WTC11 (cell line): ENCODE measurements around the gene FASN. TPM values are rescaled to one million over a fixed set of nuclear protein-coding genes. Genes with fewer than 3 reads are reported as not detected.

Source experiments
- ATAC-seq: fragments of 200-7000 bp; cut with Tn5 transposase; 2 replicates; pipeline ENCODE4 v1.10.0; 2021; ENCODE audit warnings: mild to moderate bottlenecking, moderate library complexity
- CTCF ChIA-PET: fragments of 300-600 bp; sonication (Branson Sonifier 250); formaldehyde crosslinking; loops from one replicate; lab custom pipeline; 2021; ENCODE audit warnings: antibody characterized with exemption; lab: Charles Lee
- POLR2A ChIA-PET: fragments of 350-600 bp; sonication (Branson Sonifier 250); formaldehyde crosslinking; loops from one replicate; lab custom pipeline; 2021; ENCODE audit warnings: antibody characterized with exemption; lab: Charles Lee
- DNase-seq: peaks from one replicate; pipeline ENCODE4 v3.0.0; 2021; ENCODE audit warnings: low spot score
- H3K27ac Mint-ChIP-seq: 2 replicates; pipeline ENCODE4 v1.8.0; 2021; ENCODE audit warnings: mixed read lengths
- H3K27me3 Mint-ChIP-seq: 2 replicates; pipeline ENCODE4 v1.8.0; 2021; ENCODE audit warnings: low read depth, mild to moderate bottlenecking, moderate library complexity, mixed read lengths
- H3K36me3 Mint-ChIP-seq: 2 replicates; pipeline ENCODE4 v1.8.0; 2021; ENCODE audit warnings: mixed read lengths
- H3K4me1 Mint-ChIP-seq: 2 replicates; pipeline ENCODE4 v1.8.0; 2022; ENCODE audit warnings: mixed read lengths
- H3K4me3 Mint-ChIP-seq: 2 replicates; pipeline ENCODE4 v1.8.0; 2021; ENCODE audit warnings: mild to moderate bottlenecking, moderate library complexity, mixed read lengths
- H3K9me3 Mint-ChIP-seq: 2 replicates; pipeline ENCODE4 v1.8.0; 2021; ENCODE audit warnings: mixed read lengths
- ATF2 ChIP-seq: sonication (generic); formaldehyde crosslinking; IDR thresholded peaks from 2 replicates; pipeline ENCODE4 v1.8.1; 2022; ENCODE audit warnings: low read depth, missing genetic modification reagents, borderline replicate concordance
- ESRRA ChIP-seq: sonication (generic); formaldehyde crosslinking; IDR thresholded peaks from 2 replicates; pipeline ENCODE4 v1.8.1; 2022; ENCODE audit warnings: mild to moderate bottlenecking, missing genetic modification reagents, borderline replicate concordance
- GTF2I ChIP-seq: fragments of 250-450 bp; sonication (Bioruptor Pico); conservative IDR thresholded peaks from 2 replicates; pipeline ENCODE4 v1.4.0; 2021; ENCODE audit warnings: mild to moderate bottlenecking
- MXD4 ChIP-seq: fragments of 250-450 bp; sonication (Bioruptor Pico); IDR thresholded peaks from 2 replicates; pipeline ENCODE4 v1.8.0; 2021; ENCODE audit warnings: mild to moderate bottlenecking, moderate library complexity, borderline replicate concordance
- NFATC4 ChIP-seq: fragments of 250-450 bp; sonication (Bioruptor Pico); IDR thresholded peaks from 2 replicates; pipeline ENCODE4 v1.9.0; 2021; ENCODE audit warnings: mild to moderate bottlenecking
- NFE2L1 ChIP-seq: sonication (generic); formaldehyde crosslinking; IDR thresholded peaks from 2 replicates; pipeline ENCODE4 v1.8.1; 2023; ENCODE audit warnings: missing genetic modification reagents
- NFYB ChIP-seq: sonication (generic); formaldehyde crosslinking; conservative IDR thresholded peaks from 2 replicates; pipeline ENCODE4 v1.8.0; 2022; ENCODE audit warnings: low read depth, missing genetic modification reagents
- OVOL2 ChIP-seq: fragments of 250-450 bp; sonication (Bioruptor Pico); IDR thresholded peaks from 2 replicates; pipeline ENCODE4 v1.9.0; 2021; ENCODE audit warnings: mild to moderate bottlenecking, borderline replicate concordance
- PREB ChIP-seq: sonication (generic); formaldehyde crosslinking; IDR thresholded peaks from 2 replicates; pipeline ENCODE4 v1.8.1; 2022; ENCODE audit warnings: mild to moderate bottlenecking, missing genetic modification reagents, moderate library complexity, borderline replicate concordance
- SOX15 ChIP-seq: fragments of 250-450 bp; sonication (Bioruptor Pico); IDR thresholded peaks from 2 replicates; pipeline ENCODE4 v1.9.0; 2021; ENCODE audit warnings: mild to moderate bottlenecking
- ZNF121 ChIP-seq: sonication (generic); formaldehyde crosslinking; IDR thresholded peaks from 2 replicates; pipeline ENCODE4 v1.8.0; 2023; ENCODE audit warnings: missing genetic modification reagents
- ZNF396 ChIP-seq: fragments of 250-450 bp; sonication (Bioruptor Pico); IDR thresholded peaks from 2 replicates; pipeline ENCODE4 v1.8.0; 2021; ENCODE audit warnings: mild to moderate bottlenecking, moderate library complexity, borderline replicate concordance
- total RNA-seq: library from RNA; stranded (reverse); gene quantifications from 3 replicates; pipeline ENCODE4 v1.2.3, GENCODE V29; 2021
- TF ChIP-seq, protein P1 (sequence below): fragments of 250-450 bp; sonication (Bioruptor Pico); IDR thresholded peaks from 2 replicates; pipeline ENCODE4 v1.9.0; 2021; ENCODE audit warnings: mild to moderate bottlenecking
- TF ChIP-seq, protein P2 (sequence below): sonication (generic); formaldehyde crosslinking; conservative IDR thresholded peaks from 2 replicates; pipeline ENCODE4 v1.8.1; 2022; ENCODE audit warnings: mild to moderate bottlenecking, missing genetic modification reagents
- TF ChIP-seq, protein P3 (sequence below): sonication (generic); formaldehyde crosslinking; IDR thresholded peaks from 2 replicates; pipeline ENCODE4 v1.8.1; 2023; ENCODE audit warnings: mild to moderate bottlenecking, moderate library complexity, missing genetic modification reagents
- TF ChIP-seq, protein P4 (sequence below): sonication (generic); formaldehyde crosslinking; IDR thresholded peaks from 2 replicates; pipeline ENCODE4 v1.8.0; 2022; ENCODE audit warnings: mild to moderate bottlenecking, missing genetic modification reagents

The FASN gene
- total RNA-seq, 1 experiment from 2014 or later = 742 TPM

GRCh38 chr17:82062076-82062983 is 35.7 kb downstream of the FASN start:
- CTCF ChIA-PET = interaction anchor here (0.6 to 2.6 kb wide), 2 partner anchors 32 to 42 kb away, joined by 4 to 19 read pairs; no protein-coding TSS in a partner anchor
- H3K4me3 Mint-ChIP-seq = no peak overlapping the region
- no peak for DNase-seq
- ATAC-seq = no peak
- no peak for TF ChIP-seq NFATC4
- TF ChIP-seq PREB (CRISPR knock-in tag) = no peak
- TF ChIP-seq, all 79 proteins: peak for 0
- POLR2A ChIA-PET = no interaction called here
- no peak overlapping the region for H3K27ac Mint-ChIP-seq
- H3K27me3 Mint-ChIP-seq = no peaks in the 10 kb centered on the region
- 0 out of 2 replicates have a peak, but pooled peaks cover 2% of the 10 kb centered on the region for H3K4me1 Mint-ChIP-seq
- H3K9me3 Mint-ChIP-seq = no peaks in the 10 kb centered on the region
- peaks cover 3% of the 10 kb centered on the region; the same call in 1 of the 2 replicates for H3K36me3 Mint-ChIP-seq

GRCh38 chr17:82061047-82061925 is 36.8 kb downstream of the FASN start:
- no peak overlapping the region for H3K4me3 Mint-ChIP-seq
- ChIA-PET CTCF (interaction anchor here (0.6 to 1.0 kb wide), 2 partner anchors 31 to 41 kb away, joined by 4 to 6 read pairs; no protein-coding TSS in a partner anchor), POLR2A (interaction anchor here (0.9 kb wide), 1 partner anchor 31 kb away, joined by 3 read pairs; no protein-coding TSS in a partner anchor)
- no peak overlapping the region for H3K27ac Mint-ChIP-seq
- 0 out of 2 replicates have a peak, but pooled peaks cover 2% of the 10 kb centered on the region for H3K4me1 Mint-ChIP-seq
- H3K36me3 Mint-ChIP-seq = peaks cover 3% of the 10 kb centered on the region; the same call in 1 of the 2 replicates
- no peaks in the 10 kb centered on the region for H3K27me3 Mint-ChIP-seq
- DNase-seq (no peak), ATAC-seq (no peak)
- no peak for TF ChIP-seq ATF2 (CRISPR knock-in tag)
- TF ChIP-seq NFATC4 = no peak
- TF ChIP-seq, protein P1, sequence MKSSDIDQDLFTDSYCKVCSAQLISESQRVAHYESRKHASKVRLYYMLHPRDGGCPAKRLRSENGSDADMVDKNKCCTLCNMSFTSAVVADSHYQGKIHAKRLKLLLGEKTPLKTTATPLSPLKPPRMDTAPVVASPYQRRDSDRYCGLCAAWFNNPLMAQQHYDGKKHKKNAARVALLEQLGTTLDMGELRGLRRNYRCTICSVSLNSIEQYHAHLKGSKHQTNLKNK (CRISPR knock-in tag) = no peak
- H3K9me3 Mint-ChIP-seq = no peaks in the 10 kb centered on the region

DNA sequence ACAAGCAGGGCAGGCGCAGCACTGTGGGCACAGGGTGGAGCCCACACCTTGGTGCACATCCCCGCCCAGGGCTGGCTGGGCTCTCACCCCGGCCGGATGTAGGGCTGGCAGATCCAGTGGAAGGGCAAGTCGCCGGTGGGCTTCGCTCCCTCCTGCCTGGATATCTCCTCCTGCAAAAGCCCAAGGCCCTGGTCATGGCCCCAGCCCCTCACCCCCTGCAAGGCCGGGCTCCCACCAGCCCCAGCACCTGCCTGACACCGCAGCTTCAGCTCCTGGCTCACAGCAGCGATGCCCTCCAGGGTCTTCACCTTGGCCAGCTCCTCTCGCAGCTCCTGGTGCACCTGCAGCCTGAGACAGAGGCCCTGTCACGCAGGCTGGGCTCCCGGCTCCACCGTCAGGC is 37.4 kb downstream of the FASN start:
- TF ChIP-seq ZNF121 (CRISPR knock-in tag) (no peak), NFYB (CRISPR knock-in tag) (no peak), OVOL2 (CRISPR knock-in tag) (no peak), NFE2L1 (CRISPR knock-in tag) (no peak)
- no peak overlapping the region for H3K4me3 Mint-ChIP-seq
- DNase-seq (no peak), ATAC-seq (no peak)
- ChIA-PET POLR2A (interaction anchor here (0.9 kb wide), 1 partner anchor 31 kb away, joined by 3 read pairs; no protein-coding TSS in a partner anchor), CTCF (interaction anchor here (1.0 kb wide), 1 partner anchor 30 kb away, joined by 6 read pairs; no protein-coding TSS in a partner anchor)
- H3K36me3 Mint-ChIP-seq = peaks cover 3% of the 10 kb centered on the region; the same call in 1 of the 2 replicates
- H3K27me3 Mint-ChIP-seq = no peaks in the 10 kb centered on the region
- H3K4me1 Mint-ChIP-seq = no peaks in the 10 kb centered on the region
- no peaks in the 10 kb centered on the region for H3K9me3 Mint-ChIP-seq
- H3K27ac Mint-ChIP-seq = no peak overlapping the region

GRCh38 chr17:82060001-82060380 is 38.0 kb downstream of the FASN start:
- no peak for DNase-seq
- Mint-ChIP-seq H3K36me3 (peaks cover 7% of the 10 kb centered on the region; the same call in 1 of the 2 replicates), H3K4me3 (no peak overlapping the region), H3K9me3 (no peaks in the 10 kb centered on the region), H3K27ac (no peak overlapping the region), H3K27me3 (no peaks in the 10 kb centered on the region), H3K4me1 (no peaks in the 10 kb centered on the region)
- ATAC-seq = no peak
- POLR2A ChIA-PET = interaction anchor here (1.5 kb wide), 1 partner anchor 29 kb away, joined by 4 read pairs; no protein-coding TSS in a partner anchor
- CTCF ChIA-PET = interaction anchor here (0.8 kb wide), 1 partner anchor 22 kb away, joined by 3 read pairs; the partner anchor contains the start of gene DCXR
- TF ChIP-seq ESRRA (CRISPR knock-in tag) (no peak), ZNF396 (CRISPR knock-in tag) (no peak), SOX15 (no peak), MXD4 (CRISPR knock-in tag) (no peak), GTF2I (CRISPR knock-in tag) (no peak)
- TF ChIP-seq, protein P2, sequence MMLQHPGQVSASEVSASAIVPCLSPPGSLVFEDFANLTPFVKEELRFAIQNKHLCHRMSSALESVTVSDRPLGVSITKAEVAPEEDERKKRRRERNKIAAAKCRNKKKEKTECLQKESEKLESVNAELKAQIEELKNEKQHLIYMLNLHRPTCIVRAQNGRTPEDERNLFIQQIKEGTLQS = no peak
- TF ChIP-seq, protein P3, sequence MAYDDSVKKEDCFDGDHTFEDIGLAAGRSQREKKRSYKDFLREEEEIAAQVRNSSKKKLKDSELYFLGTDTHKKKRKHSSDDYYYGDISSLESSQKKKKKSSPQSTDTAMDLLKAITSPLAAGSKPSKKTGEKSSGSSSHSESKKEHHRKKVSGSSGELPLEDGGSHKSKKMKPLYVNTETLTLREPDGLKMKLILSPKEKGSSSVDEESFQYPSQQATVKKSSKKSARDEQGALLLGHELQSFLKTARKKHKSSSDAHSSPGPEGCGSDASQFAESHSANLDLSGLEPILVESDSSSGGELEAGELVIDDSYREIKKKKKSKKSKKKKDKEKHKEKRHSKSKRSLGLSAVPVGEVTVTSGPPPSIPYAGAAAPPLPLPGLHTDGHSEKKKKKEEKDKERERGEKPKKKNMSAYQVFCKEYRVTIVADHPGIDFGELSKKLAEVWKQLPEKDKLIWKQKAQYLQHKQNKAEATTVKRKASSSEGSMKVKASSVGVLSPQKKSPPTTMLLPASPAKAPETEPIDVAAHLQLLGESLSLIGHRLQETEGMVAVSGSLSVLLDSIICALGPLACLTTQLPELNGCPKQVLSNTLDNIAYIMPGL (CRISPR knock-in tag) = no peak
- TF ChIP-seq, protein P4, sequence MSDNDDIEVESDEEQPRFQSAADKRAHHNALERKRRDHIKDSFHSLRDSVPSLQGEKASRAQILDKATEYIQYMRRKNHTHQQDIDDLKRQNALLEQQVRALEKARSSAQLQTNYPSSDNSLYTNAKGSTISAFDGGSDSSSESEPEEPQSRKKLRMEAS (CRISPR knock-in tag) = no peak
